Measurements from ENCODE around the gene SH2D3C.
"Not testable (repeated sequence)": the region's sequence is repeated elsewhere in the genome, so short reads cannot be mapped to it uniquely, and the experiment has no call there.

The SH2D3C gene

DNA sequence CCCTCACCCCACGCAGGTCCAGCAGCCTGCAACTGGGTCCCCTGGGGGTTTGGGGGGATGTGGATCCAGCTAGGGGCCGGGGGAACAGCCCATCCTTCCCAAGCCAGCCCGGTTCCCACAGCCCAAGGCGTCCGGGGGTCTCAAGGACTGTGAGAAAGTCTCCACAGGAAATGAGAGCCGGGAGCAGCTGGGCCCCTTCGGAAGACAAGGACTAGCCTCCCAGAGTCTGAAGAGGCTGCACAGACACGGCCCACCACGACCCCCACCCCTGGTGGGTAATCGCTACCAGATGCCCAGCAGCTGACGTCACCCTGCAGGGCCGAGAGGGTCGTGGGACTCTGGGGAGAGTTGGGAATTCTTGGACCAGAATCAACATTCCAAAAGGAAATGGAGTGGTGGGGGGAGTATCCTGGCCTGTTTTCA, 10.5 kb downstream of the SH2D3C start:
- DNase-seq (ENCODE audit: low read depth in 2 of 2), result no peak

DNA sequence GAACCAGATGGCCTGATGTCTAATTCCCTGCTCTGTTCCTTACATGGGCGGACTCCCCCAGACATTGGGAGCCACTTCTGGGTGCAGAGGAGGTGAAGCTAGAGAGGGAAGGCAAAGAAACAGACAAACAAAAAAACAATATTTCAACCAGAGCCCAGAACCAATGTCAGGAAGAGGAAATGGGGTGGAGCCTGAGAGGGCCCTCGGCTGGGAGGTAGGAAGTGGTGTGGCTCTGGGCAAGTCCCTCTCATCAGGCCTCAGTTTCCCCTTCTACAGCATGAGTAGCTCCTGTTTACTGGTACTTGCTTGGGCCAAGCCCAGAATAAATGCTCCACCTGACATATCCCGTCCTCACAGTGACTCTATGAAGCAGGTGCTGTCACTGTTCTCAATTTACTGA, 11.1 kb downstream of the SH2D3C start:
- no peak for DNase-seq (ENCODE audit: low read depth in 2 of 2)

DNA sequence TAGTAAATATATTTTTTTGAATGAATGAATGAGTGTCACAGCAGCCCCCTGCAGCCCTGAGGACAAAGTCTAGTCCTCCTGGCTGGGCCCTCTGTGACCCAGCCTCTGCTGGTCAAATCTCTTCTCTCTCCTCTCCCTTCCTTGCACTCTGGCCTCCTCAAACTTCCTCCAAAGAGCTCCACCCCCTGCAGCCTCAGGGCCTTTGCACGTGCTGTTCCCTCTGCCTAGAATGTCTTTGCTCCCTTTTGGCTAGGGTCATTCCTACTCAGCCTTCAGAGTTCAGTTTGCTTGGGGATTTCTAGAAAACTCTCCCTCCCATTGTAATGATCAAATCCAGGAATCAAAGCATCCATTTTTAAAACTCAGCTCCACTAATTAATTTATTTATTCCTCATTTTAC, 13.0 kb downstream of the SH2D3C start:
- no peak for DNase-seq (ENCODE audit: low read depth in 2 of 2)

DNA sequence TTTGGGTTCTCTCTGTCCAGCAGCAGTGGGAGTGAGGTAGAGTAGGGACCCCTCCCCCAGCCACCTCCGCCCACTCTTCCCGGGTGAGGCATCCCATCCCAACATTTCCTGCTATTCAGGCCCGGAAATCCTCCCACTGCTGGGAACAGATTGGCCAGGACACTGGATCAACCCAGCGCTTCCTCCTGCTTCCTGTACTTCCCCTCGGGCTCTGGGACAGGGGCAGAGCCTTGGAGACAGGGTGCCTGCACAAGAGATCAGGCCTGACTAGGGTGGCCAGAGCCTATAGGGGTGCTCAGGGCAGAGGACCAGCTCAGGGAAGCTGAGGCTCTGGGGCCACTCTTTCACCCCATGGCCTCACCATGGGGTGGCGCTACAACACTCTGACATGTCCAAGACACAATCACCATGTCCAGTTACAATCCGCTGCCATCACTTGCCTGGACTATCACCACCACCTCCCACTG, 14.5 kb downstream of the SH2D3C start:
- no peak for DNase-seq (ENCODE audit: low read depth in 2 of 2)

DNA sequence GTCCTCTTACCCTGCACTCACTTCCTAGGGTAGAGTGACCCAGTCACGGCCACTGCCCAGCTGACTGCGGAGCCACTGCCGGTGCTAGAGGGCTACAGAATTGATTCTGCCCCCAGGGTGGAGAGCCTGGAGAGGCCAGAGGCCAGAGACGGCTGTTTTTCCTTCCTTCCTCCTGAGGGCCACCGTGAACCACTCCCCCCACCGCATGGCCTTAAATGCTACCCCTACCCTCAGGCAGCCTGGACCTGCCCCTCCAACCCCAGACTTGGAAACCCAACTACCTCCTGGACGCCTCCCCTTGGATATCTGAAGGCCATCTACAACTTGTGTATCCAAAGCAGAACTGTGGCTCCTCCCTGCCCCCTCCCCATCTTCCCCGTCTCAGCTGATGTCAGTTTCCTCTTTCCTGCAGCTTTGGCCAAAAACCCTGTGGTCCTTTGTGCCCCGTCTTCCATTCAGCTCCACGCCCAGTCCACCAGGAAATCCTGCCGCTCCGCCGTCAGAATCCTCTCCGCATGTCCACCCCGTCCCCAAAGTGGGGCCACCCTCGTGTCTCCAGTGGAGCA, 16.3 kb downstream of the SH2D3C start:
- no peak for DNase-seq (ENCODE audit: low read depth in 2 of 2)

DNA sequence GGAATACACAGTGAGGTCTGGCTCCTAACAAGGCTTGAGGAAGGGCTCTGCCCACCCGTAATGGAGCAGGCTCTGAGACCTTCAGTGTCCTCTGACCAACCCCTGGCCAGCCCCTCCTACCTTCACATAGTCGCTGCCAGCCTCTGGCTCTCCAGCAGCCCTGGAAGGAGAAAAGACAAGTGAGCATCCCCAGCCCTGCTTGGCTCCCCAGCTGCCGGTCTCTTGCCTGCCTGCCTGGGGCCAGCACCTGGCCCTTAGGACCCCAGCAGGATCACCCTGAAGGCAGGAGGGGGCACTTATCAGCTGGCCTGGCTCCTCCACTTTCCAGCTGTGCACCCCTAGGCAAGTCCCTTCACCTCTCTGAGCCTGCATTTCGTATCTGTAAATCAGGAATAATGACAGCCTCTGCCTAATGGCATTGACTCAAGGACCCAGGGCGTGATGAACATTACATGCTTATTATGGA, 16.9 kb downstream of the SH2D3C start:
- DNase-seq (ENCODE audit: low read depth in 2 of 2), result no peak

DNA sequence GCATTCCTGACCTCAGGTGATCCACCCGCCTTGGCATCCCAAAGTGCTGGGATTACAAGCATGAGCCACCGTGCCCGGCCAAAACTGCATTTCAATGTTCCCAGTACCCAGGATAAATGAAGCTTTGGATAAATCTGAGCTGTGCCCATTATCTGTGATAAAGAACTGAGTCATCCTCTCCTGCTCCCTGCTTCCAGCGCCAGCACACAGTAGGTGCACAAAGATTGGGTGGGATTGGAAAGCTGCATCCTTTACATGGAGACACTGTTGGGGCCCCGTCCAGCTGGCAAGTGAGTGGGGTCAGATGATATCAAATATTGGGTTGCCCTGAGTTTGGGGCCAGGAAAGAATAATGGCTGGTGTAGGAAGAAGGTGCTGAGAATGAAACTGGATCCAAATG, 17.4 kb downstream of the SH2D3C start:
- DNase-seq (ENCODE audit: low read depth in 2 of 2), result no peak

DNA sequence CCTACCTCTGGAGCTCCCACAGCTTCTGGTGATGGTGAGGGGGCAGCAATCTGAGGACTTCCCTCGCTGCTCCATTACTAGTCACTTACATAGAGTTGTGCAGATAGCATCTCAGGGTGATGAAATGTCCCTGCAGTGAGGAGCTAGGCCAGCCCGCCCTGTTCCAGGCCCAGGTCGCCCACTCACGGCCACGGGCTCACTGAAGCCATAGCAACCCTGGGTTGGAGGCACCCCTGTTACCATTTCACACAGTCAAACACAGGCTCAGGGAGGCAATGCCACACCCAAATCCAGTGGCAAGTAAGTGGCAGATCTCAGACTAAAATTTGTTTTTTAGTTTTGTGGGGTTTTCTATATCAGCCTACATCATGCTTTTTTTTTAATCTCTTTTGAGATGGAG, 19.6 kb downstream of the SH2D3C start:
- DNase-seq (ENCODE audit: low read depth in 2 of 2), result no peak

DNA sequence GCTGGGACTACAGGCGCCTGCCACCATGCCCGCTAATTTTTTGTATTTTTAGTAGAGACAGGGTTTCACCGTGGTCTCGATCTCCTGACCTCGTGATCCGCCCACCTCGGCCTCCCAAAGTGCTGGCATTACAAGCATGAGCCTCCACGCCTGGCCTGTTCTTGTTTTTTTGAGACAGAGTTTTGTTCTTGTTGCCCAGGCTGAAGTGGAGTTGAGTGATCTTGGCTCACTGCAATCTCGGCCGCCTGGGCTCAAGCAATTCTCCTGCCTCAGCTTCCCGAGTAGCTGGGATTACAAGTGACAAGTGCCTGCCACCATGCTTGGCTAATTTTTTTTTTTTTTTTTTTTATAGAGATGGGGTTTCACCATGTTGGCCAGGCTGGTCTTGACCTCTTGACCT, 21.7 kb downstream of the SH2D3C start:
- DNase-seq (ENCODE audit: low read depth in 2 of 2), result not testable (repeated sequence)

DNA sequence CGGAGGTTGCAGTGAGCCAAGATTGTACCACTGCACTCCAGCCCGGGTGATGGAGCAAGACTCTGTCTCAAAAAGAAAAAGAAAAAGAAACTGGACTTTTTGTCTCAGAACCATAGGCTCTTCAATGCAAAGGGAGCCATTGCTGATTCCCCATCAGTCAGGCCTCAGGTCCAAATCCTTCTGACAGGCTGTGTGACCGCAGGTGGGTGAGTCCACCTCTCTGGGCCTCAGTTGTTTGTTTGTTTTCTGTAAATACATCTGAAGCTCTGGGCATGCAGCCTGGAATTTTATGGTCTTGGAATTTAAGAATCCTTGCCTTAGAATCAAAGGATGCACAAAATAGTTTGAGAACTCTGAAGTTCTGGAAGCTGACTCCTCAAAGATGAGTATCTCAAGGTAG, 22.2 kb downstream of the SH2D3C start:
- no peak for DNase-seq (ENCODE audit: low read depth in 2 of 2)

DNA sequence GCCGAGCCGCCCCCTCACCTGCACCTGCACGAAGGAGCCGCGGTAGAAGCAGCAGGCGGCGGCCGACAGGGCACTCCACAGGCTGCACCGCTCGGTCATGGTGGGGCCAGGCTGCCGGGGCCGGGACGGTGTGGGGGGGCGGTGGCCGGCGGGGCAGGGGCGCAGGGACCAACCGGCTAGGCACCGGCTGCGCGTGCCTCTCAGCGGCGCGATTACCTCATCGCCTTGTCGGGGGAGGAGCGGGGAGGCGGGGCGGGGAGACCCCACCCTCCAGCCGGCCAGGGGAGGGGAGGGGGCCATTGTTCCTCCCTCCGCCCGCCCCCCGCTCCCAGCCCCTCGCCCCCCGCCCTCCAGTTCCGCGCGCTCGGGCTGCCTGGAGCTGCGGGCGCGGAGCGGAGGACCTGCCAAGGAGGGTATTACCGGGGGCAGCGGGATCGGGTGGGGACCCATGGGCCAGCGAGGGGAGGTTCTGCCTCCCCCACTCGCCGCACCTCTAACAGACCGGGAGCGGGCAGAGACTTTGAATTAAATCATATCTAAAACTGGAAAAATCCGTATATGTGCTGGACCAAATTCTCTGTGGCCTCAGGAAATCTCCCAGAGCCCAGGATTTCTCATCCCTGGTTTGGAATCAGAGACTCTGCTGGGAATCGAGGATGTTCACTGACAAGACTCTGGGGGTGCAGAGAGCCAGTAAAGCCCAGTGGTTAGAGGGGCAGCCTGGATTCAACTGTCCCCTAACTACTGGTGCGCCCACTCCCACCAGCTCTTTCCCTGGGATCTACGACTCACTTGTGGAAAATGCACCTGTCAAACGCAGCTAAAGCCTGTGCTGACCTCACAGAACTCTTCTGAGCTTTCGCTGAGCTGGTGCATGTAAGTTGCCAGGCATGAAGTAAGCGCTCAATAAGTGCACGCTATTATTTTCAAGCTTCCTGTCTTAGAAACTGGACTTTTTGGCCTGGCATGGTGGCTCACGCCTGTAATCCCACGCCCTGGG, 23.1 kb downstream of the SH2D3C start:
- DNase-seq (ENCODE audit: low read depth in 2 of 2), result no peak

DNA sequence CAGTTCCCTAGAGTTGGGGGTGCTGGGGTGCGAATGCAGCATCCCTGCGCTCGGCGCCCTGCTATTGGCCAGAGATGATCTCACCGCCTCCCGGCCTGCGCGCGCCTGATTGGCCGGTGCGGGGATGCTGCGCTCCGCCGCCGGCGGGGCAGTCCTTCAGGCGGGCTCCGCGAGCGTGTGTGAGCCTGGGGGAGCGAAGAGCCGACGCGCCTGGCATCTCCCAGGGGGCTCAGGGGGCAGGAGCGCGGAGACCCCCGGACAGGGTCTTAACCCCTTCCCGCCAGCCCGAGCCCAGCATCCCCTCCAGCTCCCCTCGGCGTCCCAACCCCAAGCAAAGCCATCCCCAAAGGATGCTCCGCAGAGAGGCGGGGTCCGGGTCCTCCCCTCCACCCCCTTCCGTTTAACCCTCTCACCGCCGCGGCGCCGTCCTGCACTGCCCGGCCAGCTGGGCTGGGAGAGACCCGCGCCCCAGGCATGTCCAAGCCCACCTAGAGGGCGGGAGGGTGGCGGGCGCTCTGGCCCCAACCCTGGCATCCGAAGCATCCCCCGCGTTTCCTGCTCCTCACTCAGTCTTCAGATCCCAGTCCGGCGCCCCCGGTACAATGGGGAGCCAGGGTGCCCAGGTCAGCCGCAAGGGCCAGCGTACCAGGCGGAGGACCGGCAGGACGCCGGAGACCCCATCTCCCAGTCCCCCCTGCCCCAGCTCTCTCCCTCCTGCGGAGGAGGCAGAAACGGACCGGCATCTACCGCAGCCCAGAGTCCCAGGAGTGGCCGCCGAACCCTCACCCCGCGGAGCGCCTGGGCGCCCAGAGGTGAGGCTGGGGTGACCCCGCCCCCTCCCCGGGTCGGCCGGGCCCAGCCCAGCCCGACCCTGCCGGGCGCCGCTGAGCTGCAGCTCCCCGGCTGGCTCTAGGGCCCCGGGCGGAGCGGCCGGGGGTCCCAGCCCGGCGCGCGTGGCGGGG, 24.1 kb downstream of the SH2D3C start:
- DNase-seq (ENCODE audit: low read depth in 2 of 2), result no peak

DNA sequence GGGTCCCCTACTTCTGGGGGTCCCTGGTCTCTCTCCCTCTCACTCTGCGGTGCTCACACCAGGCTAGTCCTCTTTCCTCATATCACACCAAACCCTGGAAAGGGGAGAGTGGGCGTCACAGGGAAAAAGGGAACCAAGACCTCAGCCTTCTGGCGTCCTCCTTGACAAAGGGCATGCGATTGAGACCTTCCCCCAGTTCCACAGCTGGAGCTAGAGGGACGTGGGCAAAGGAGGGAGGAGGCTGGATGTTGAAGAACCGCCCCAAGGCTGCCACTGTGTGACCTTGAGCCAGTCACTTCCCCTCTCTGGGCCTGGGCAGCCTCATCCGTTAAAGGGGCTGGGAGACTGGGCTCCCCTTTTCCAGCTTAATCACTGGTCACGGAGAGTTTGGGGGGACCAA, 24.8 kb downstream of the SH2D3C start:
- no peak for DNase-seq (ENCODE audit: low read depth in 2 of 2)

DNA sequence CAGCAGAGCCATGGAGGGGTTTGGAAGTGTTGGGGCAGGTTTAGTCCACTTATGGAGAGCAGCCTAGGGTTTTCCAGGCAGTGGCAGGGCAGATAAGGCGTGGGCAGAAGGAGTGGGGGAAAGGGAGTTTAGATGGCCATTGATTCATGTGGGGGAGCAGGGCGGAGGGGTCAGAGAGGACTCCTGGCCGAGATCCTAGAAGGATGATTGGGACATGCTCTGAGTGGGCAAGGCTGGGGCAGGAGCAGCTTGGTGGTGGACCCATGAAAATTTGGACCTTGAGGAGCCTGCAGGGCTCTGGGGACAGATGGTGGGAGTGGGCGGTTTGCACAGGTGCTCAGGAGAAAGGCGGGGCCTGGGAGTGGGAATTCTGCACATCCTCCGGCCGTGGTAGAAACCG, 25.3 kb downstream of the SH2D3C start:
- DNase-seq (ENCODE audit: low read depth in 2 of 2), result no peak

DNA sequence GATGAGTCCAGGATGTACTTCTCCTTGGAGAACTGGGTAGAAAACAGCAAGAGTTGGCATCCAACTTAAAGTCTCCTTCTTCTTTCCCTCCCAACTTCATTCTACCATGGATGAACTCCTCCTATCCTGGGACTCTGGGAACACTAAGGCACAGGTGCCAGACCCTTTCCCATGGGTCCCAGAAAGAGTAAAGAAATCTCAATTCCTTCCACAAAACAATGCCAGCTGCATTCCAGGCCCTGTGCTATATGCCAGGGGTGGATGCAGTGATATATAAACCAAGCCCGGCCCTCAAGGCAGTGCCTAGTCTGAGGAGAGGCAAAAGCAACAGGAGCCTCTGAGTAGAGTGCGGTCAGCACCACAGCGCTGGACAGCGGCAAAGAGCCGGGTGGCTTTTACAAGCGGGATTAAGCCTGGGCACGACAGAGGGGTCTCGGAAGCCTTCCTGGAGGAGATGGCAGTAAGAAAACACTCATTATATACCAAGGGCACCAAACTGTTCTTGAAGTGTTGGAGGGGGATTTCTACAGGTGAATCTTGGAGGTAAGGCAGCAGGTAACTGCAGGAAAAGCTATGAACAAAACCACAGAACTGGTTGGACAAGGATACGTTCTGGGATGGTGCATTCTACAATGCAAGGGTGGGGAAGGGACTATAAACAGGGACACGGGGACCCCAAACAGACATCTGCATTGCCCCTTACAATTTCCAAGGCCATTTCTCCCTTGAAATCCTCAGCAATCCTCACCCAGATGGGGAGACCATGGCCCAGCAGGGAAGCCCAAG, 27.0 kb downstream of the SH2D3C start:
- DNase-seq (ENCODE audit: low read depth in 2 of 2), result no peak

DNA sequence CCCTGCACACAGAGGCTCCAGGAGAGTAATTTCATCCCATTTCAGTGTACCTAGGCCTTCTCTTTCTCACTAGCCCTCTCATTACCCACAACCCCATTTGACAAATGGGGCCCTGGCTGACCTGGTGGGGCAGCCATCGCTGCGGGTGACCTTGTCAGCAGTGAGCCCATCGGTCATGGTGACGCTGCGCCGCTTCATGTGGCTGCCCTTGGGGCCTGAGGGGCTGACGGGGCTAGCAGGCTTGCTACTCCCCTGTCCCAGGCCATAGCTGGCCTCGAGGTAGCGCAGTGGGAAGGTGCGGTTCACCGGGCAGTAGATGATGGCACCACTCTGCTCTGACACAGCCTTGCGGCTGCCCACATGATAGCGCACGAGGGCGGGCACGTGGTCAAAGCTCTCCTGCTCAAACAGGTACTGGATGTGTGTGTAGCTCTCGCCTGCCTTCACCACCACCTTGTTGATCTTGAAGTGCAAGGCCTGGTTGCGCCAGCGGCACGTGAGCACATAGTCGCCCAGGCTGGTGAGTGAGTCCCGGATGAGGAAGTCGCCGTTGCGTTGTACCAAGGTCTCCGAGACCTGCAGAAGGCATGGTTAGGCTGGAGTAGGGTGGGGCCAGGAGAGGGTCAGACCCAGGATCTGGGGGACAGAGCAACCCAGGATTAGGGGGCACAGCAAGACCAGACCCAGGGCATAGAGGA, 29.2 kb downstream of the SH2D3C start:
- no peak for DNase-seq (ENCODE audit: low read depth in 2 of 2)

DNA sequence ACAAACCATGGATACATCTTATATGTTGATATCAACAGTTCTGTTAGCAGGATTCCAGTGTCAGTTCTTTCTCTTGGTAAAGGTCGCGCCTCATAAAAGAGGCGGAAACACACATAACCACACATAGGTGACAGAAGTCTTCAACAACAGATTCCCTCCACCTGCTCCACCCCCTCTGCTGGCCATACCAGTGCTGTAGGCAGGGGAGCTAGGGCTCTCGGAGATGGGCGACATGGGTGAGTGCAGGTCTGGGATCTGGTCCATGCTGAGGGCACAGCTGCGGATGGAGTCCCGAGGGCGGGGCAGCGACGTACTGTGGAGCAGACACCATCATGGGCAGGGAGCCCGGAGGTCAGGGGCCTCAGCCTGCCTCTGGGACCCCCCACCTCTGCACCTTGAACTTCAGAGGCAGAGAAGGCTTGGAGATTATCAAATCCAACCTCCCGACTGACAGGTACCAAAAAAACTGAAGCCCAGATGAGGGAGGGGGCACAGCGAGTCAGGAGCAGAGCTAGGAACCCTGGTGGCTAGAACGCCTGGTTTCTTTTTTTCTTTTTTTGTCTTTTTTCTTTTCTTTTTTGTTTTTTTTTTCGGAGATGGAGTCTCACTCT, 31.4 kb downstream of the SH2D3C start:
- no peak for DNase-seq (ENCODE audit: low read depth in 2 of 2)

DNA sequence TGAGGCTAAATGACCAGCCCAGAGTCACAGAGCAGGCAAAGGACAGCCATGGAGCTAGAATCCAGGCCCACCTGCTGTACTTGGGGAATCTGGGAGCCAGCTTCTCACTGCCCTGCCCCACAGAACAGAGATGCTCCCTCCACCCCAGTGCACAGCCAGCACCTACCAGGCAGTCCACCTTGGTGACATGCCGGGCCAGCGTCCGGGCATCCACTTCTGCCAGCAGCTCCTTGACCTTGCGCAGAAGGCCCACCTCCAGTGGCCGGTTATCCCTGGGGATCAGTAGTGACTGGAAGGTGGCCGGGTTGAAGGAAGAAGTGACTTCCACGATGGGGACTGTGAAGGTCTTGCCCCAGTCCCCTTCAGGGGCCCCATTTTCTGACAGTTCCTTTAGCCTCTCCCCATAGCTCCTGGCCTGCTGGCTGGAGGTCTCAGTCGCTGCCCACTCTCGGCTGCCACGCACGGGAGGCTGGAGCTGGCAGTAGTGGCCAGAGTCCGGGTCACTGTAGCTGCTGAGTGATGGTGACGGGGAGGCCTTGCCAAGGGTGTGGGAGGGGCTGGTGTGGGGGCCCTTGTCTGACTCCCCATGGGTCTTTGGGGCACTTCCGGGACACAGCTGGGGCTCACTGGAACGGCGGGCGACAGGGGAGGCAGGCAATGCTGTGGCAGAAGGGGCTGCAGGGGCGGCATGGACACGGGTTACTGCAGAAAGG, 33.9 kb downstream of the SH2D3C start:
- DNase-seq (ENCODE audit: low read depth in 2 of 2), result no peak

DNA sequence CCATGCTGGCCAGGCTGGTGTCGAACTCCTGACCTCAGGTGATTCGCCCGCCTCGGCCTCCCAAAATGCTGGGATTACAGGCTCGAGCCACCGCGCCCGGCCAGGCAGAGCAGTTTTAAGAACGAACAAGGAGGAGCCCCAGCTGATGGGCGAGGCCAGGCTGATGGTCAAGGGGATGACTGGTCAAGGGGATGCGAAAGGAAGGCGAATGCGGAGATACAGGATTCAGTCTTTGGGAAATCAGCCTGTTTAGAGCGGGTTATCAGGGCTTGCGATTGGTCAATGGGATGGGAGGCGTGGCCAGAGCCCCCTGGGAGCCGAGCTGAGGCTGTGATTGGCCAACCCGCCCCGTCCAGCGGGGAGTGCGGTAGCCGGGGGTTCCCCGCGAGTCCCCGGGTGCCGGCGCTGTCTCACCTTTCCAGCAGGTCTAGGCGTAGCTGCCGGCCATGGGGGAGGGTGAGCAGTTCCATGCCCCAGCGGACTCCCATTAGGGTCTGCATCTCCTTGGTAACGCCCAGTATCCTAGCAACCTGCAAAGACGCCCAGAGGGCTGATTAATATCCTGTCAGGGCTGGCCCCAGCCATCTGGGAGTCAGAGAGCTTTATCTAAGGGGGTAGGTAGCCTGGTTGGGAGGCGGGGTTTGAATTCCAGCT, 35.9 kb downstream of the SH2D3C start:
- DNase-seq (ENCODE audit: low read depth in 2 of 2), result no peak
